Activated CD8-positive, alpha-beta memory T cell treated with anti-CD3 and anti-CD28 coated beads, Interleukin-2, amount 50 U/mL, for 24 hours (primary cell): ENCODE data around the gene PLCD3.
"Not testable (repeated sequence)": the region's sequence is repeated elsewhere in the genome, so short reads cannot be mapped to it uniquely, and the experiment has no call there.

ENCODE experiments used
- DNase-seq: peaks from one replicate; pipeline ENCODE4 v3.0.0-alpha.2; 2020; ENCODE audit errors: extremely low read depth

PLCD3 gene

GRCh38 chr17:45132572-45133463, 503 bp upstream of the PLCD3 start:
- no peak for DNase-seq

GRCh38 chr17:45131616-45132319, 547 bp downstream of the PLCD3 start:
- no peak for DNase-seq

- DNase-seq: no peak
Observed at GRCh38 chr17:45130681-45131615, 1.4 kb downstream of the PLCD3 start.

- DNase-seq: no peak
Observed at GRCh38 chr17:45129940-45130680, 2.2 kb downstream of the PLCD3 start.

GRCh38 chr17:45129426-45129939, 2.8 kb downstream of the PLCD3 start:
- no peak for DNase-seq

- no peak for DNase-seq
Observed at GRCh38 chr17:45128989-45129388, 3.3 kb downstream of the PLCD3 start.

- no peak for DNase-seq
Observed at GRCh38 chr17:45128331-45128730, 4.0 kb downstream of the PLCD3 start.

GRCh38 chr17:45127548-45128300, 4.6 kb downstream of the PLCD3 start:
- DNase-seq: no peak

GRCh38 chr17:45127207-45127547, 5.1 kb downstream of the PLCD3 start:
- no peak for DNase-seq

GRCh38 chr17:45125509-45125908, 6.8 kb downstream of the PLCD3 start:
- no peak for DNase-seq

GRCh38 chr17:45124797-45125122, 7.6 kb downstream of the PLCD3 start:
- DNase-seq: not testable (repeated sequence)

- no peak for DNase-seq
Observed at GRCh38 chr17:45123930-45124796, 8.2 kb downstream of the PLCD3 start.

- no peak for DNase-seq
Observed at GRCh38 chr17:45123076-45123770, 9.1 kb downstream of the PLCD3 start.

GRCh38 chr17:45121055-45121454, 11.3 kb downstream of the PLCD3 start:
- no peak for DNase-seq

GRCh38 chr17:45120558-45120957, 11.8 kb downstream of the PLCD3 start:
- DNase-seq: no peak

- no peak for DNase-seq
Observed at GRCh38 chr17:45119964-45120363, 12.4 kb downstream of the PLCD3 start.

GRCh38 chr17:45118691-45119090, 13.6 kb downstream of the PLCD3 start:
- DNase-seq: no peak

GRCh38 chr17:45117848-45118646, 14.3 kb downstream of the PLCD3 start:
- no peak for DNase-seq
